ENCODE measurements around the gene PTX4. TPM values are rescaled to one million over a fixed set of nuclear protein-coding genes. Genes with fewer than 3 reads are reported as not detected.
A peak's percentile ranks its signal among the peaks of the same experiment; 100 is the strongest.

Gene PTX4
- total RNA-seq, 1 experiment from 2014 or later: not detected

- H3K27ac Mint-ChIP-seq (ENCODE audit: unreplicated experiment): no peak overlapping the region
- no peak for DNase-seq
- Histone ChIP-seq H3K4me1 (peaks cover 5% of the 10 kb centered on the region; the same call in 1 of the 2 replicates), H3K36me3 (ENCODE audit: control insufficient read depth, insufficient read depth, low read length) (peaks cover 3% of the 10 kb centered on the region), H3K4me3 (ENCODE audit: low read depth, low read length) (no peak overlapping the region), H3K9me3 (no peaks in the 10 kb centered on the region), H3K27me3 (replicated peaks; ENCODE audit: control insufficient read depth, insufficient read depth, low read length) (no peaks in the 10 kb centered on the region)
- H3K27me3 Mint-ChIP-seq (ENCODE audit: insufficient read depth, unreplicated experiment): no peaks in the 10 kb centered on the region
- CTCF ChIA-PET: interaction anchor here (0.6 kb wide), 1 partner anchor 64 kb away, joined by 3 read pairs; no protein-coding TSS in a partner anchor
- POLR2A ChIA-PET: no interaction called here
- no peaks in the 10 kb centered on the region for H3K9me3 Mint-ChIP-seq (ENCODE audit: unreplicated experiment)
- no peaks in the 10 kb centered on the region for H3K4me1 Mint-ChIP-seq (ENCODE audit: low read depth, unreplicated experiment)
- intact Hi-C loops (cut with micrococcal nuclease; ENCODE audit: unreplicated experiment): no loop called here
- no peak for TF ChIP-seq CTCF (IDR thresholded peaks at IDR 0.05; ENCODE audit: insufficient read depth in 1 of 2, low read depth in 1 of 2, low read length in 1 of 2, severe bottlenecking in 1 of 2, unreplicated experiment in 1 of 2)
- peaks cover 31% of the 10 kb centered on the region for H3K36me3 Mint-ChIP-seq (ENCODE audit: insufficient read depth, unreplicated experiment)
- no TSS peak for BruUV-seq (replicated peaks)
- H3K4me3 Mint-ChIP-seq (ENCODE audit: unreplicated experiment): no peak overlapping the region
Measured at GRCh38 chr16:1495889-1496262, 7.1 kb upstream of the PTX4 start.

GRCh38 chr16:1495211-1495888 is 6.6 kb upstream of the PTX4 start:
- peaks cover 3% of the 10 kb centered on the region for H3K36me3 ChIP-seq (ENCODE audit: control insufficient read depth, insufficient read depth, low read length)
- DNase-seq: no peak
- BruUV-seq (replicated peaks): no TSS peak
- Mint-ChIP-seq H3K9me3 (ENCODE audit: unreplicated experiment) (no peaks in the 10 kb centered on the region), H3K27ac (ENCODE audit: unreplicated experiment) (no peak overlapping the region), H3K4me3 (ENCODE audit: unreplicated experiment) (no peak overlapping the region), H3K27me3 (ENCODE audit: insufficient read depth, unreplicated experiment) (no peaks in the 10 kb centered on the region), H3K4me1 (ENCODE audit: low read depth, unreplicated experiment) (no peaks in the 10 kb centered on the region), H3K36me3 (ENCODE audit: insufficient read depth, unreplicated experiment) (peaks cover 31% of the 10 kb centered on the region)
- TF ChIP-seq CTCF (IDR thresholded peaks at IDR 0.05; ENCODE audit: insufficient read depth in 1 of 2, low read depth in 1 of 2, low read length in 1 of 2, severe bottlenecking in 1 of 2, unreplicated experiment in 1 of 2): no peak
- H3K27me3 ChIP-seq (replicated peaks; ENCODE audit: control insufficient read depth, insufficient read depth, low read length): no peaks in the 10 kb centered on the region
- H3K9me3 ChIP-seq: no peaks in the 10 kb centered on the region
- intact Hi-C loops (cut with micrococcal nuclease; ENCODE audit: unreplicated experiment): no loop called here
- no peak overlapping the region for H3K4me3 ChIP-seq (ENCODE audit: low read depth, low read length)
- CTCF ChIA-PET: interaction anchor here (0.6 kb wide), 1 partner anchor 64 kb away, joined by 3 read pairs; no protein-coding TSS in a partner anchor
- peaks cover 5% of the 10 kb centered on the region; the same call in 1 of the 2 replicates for H3K4me1 ChIP-seq
- POLR2A ChIA-PET: no interaction called here

GRCh38 chr16:1494711-1495110 is 6.0 kb upstream of the PTX4 start:
- Mint-ChIP-seq H3K27me3 (ENCODE audit: insufficient read depth, unreplicated experiment) (no peaks in the 10 kb centered on the region), H3K9me3 (ENCODE audit: unreplicated experiment) (no peaks in the 10 kb centered on the region), H3K27ac (ENCODE audit: unreplicated experiment) (no peak overlapping the region), H3K4me1 (ENCODE audit: low read depth, unreplicated experiment) (no peaks in the 10 kb centered on the region), H3K36me3 (ENCODE audit: insufficient read depth, unreplicated experiment) (peaks cover 31% of the 10 kb centered on the region), H3K4me3 (ENCODE audit: unreplicated experiment) (peak overlapping the region; percentile 96)
- CTCF ChIA-PET: no interaction called here
- no peak for TF ChIP-seq CTCF (IDR thresholded peaks at IDR 0.05; ENCODE audit: insufficient read depth in 1 of 2, low read depth in 1 of 2, low read length in 1 of 2, severe bottlenecking in 1 of 2, unreplicated experiment in 1 of 2)
- H3K4me3 ChIP-seq (ENCODE audit: low read depth, low read length): no peak overlapping the region
- H3K36me3 ChIP-seq (ENCODE audit: control insufficient read depth, insufficient read depth, low read length): peaks cover 3% of the 10 kb centered on the region
- POLR2A ChIA-PET: no interaction called here
- H3K27me3 ChIP-seq (replicated peaks; ENCODE audit: control insufficient read depth, insufficient read depth, low read length): no peaks in the 10 kb centered on the region
- intact Hi-C loops (cut with micrococcal nuclease; ENCODE audit: unreplicated experiment): no loop called here
- no TSS peak for BruUV-seq (replicated peaks)
- DNase-seq: no peak
- H3K9me3 ChIP-seq: no peaks in the 10 kb centered on the region
- peaks cover 5% of the 10 kb centered on the region; the same call in 1 of the 2 replicates for H3K4me1 ChIP-seq
